22Rv1 (cell line): Measurements from ENCODE around the gene B3GAT2.

Source experiments
- CTCF ChIP-seq: fragments of 450-650 bp; IDR thresholded peaks from 2 replicates; pipeline ENCODE4 v1.5.1; 2017; ENCODE audit warnings: mild to moderate bottlenecking
- ZFX ChIP-seq: fragments of 450-650 bp; IDR thresholded peaks from 2 replicates; pipeline ENCODE4 v1.6.1; 2017; ENCODE audit warnings: antibody characterized with exemption, borderline replicate concordance

GRCh38 chr6:70811788-70812187, 145.1 kb downstream of the B3GAT2 start:
- no peak for TF ChIP-seq CTCF
- no peak for TF ChIP-seq ZFX
